HG02588 (cell line): Measurements from ENCODE around the gene SLC43A2.

ENCODE experiments used
- ATAC-seq: cut with Tn5 transposase; IDR thresholded peaks from one replicate; pipeline ENCODE4 v1.9.1; 2021; ENCODE audit warnings: mild to moderate bottlenecking, moderate library complexity; ENCODE audit not compliant: unreplicated experiment

The SLC43A2 gene

GRCh38 chr17:1644493-1645206 lies 16.0 kb upstream of the SLC43A2 start:
- ATAC-seq, result no peak

GRCh38 chr17:1643999-1644492 lies 15.4 kb upstream of the SLC43A2 start:
- no peak for ATAC-seq

GRCh38 chr17:1643293-1643998 lies 14.8 kb upstream of the SLC43A2 start:
- ATAC-seq, result no peak

DNA sequence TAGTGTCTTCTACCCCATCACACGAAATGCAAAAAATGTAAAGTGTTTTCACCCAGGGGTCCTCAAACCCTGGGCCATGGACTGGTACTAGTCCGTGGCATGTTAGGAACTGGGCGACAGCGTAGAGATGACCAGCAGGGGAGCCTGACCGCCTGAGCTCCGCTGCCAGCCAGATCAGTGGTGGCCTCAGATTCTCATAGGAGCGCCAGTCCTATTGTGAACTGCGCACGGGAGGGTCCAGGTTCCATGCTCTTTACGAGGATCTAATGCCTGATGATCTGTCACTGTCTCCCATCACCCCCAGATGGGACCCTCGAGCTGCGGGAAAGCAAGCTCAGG lies 12.4 kb upstream of the SLC43A2 start:
- ATAC-seq, result no peak

DNA sequence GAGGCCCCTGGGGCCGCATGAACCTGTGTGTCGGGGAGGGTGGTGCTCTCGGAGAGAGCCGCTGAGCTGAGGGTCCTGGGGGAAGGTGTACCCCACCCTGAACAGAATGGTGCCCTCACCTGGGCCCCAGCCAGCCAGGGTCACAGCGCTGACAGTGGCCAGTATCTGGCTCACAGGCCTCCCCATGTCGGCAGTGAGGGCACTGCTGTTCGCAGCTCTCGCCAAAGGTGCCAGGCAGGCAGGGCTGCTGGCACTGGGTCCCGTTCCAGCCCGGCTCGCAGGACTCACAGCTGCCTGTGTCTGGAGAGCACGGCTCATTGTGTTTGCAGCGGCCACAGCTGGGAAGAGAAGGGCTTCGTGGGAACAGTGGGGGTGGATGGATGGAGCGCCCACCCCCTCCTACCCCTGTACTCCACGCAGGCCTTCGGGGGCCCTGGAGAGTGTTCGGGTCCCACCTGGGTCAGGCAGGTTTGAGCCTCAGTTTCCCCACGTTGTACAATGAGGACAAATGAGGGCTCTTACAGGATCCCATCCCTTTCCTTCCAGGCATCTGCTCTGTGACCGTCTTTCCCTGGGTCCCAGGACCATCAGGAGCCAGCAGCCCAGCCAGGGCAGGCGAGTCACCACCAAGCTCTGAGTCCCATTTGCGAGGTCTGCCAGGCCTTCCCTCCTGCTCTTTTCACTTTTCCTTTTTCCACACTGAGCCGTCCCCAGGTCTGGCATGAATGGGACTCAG lies 11.9 kb upstream of the SLC43A2 start:
- no peak for ATAC-seq

- ATAC-seq, result no peak
Observed at GRCh38 chr17:1639549-1640180, 11.0 kb upstream of the SLC43A2 start.

- no peak for ATAC-seq
Observed at GRCh38 chr17:1638624-1639300, 10.1 kb upstream of the SLC43A2 start.

DNA sequence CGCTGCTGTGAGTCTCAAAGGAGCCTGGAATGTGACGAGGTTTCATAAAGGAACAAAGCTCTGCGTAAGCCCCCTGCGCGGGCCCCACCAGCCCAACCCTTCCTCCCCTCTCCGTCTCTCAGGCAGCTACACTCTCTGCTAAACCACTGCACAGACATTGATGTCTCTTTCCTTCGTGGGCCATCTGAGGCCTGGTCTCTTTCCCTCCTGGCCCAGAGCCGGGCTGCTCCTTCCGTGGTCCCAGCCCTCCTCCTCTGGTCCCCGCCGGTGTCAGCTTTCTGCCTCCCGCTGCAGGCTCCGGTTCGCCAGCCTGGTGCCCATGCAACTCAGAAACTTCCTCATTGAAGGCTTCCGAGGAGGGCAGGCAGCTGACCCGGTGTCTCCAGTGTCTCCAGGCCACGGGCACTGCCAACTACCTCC lies 9.5 kb upstream of the SLC43A2 start:
- ATAC-seq, result no peak

- ATAC-seq, result no peak
Observed at GRCh38 chr17:1636732-1637285, 8.2 kb upstream of the SLC43A2 start.

GRCh38 chr17:1635675-1636465 lies 7.2 kb upstream of the SLC43A2 start:
- ATAC-seq, result no peak

DNA sequence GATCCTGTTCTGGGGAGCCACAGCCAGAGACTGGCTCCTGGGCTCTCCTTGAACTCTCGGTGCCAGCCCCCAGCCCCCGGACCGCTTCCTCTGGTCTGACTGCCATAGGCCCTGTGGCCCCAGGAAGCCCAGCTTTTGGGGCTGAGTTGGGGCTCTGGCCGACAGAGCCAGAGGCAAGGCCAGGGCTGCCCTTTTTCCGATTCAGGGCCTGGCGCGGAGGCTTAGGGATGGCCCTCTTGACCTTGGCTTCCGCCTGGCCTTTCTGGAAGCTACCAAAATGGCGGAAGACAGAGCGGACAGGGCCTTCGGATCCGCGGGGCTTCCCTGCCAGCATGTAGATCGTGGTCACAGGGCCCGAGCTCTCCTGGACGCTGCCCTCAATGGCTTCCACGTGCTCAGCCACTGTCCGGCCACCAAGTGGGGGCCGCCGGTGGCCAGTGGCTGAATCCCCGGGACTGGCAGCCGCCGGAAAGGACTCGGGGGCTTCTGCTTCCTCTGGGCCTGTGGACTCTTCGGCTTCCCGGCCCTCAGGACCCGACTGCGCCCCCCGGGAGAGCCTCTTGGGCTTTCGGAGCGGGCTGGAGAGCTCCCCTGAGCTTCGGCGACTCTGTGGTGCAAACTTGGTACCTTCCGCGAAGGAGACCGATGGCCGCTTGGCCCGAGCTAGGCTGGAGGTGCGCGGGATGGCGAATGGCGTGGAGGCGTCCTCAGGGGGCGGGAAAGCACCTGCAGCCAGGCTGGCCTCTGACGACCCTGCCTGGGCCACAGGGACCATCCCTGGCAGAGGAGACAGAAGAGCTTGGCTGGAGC lies 6.4 kb upstream of the SLC43A2 start:
- no peak for ATAC-seq

DNA sequence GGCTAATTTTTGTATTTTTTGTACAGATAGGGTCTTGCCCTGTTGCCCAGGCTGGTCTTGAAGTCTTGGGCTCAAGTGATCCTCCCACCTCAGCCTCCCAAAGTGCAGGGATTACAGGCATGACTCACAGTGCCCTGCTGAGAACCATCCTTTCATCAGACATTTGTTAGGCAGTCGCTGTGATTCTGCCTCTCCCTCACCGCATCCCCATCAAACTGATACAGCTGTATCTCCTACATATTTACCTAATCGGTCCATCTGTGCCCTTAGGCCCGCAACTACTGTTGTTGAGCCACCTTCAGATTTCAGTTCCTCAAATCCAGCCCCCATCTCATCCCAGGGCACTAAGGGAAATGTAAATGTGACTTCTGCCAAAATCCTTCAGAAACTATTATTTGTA lies 2.0 kb upstream of the SLC43A2 start:
- no peak for ATAC-seq

GRCh38 chr17:1629504-1630310 lies 1.1 kb upstream of the SLC43A2 start:
- ATAC-seq, result no peak

DNA sequence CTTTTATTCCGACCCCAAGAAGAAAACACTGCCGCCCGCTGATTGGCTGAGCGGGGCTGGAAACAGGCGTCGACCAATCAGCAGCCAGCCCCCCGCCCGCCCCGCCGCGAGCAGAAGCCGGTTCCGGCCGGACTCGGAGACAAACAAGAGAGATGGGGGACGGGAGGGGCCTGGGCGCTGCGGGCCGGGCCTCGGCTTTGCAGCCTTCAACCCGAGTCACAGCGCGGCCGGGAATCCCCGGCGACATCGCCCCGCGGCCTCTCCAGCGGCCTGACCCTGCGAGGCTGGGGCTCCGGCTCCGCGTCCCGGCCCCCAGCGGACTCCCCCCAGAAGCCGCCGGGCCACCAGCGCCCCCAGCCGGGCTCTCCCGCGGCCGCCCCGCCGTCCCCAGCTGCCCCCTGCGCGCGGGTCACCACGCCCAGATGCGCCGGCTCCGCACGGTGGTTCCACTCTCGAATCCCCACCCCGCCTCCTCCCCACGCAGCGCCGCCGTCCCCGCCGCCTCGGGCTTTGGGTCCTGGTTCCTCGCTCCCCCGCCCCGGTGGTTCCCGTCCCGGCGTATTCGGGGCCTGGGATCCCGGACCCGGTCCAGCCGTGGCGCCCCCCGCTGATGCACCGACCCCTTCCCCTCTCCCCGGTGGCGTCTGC lies 346 bp upstream of the SLC43A2 start:
- peak; percentile 47 for ATAC-seq

GRCh38 chr17:1627182-1627981 lies 1.3 kb downstream of the SLC43A2 start:
- ATAC-seq, result no peak

DNA sequence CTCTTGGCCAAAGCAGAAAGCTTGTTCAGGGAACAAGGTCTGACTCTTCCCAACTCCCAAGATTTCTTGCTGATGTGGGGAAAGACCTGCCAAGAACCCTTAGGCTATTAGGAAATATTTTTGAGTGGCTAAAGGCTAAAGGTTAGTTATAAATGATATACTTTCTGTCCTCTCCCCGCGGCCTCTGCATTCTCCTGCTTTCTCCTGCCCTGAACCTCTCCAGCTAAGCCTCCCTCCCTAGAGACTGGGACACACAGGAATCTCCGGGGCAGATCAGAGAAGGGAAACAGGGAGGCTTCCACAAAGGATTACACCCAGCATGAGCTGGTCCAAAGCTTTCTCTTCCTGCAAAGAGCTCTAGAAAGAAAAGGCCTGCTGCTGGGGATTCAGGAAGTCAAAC lies 2.3 kb downstream of the SLC43A2 start:
- ATAC-seq, result no peak

GRCh38 chr17:1625581-1625980 lies 3.1 kb downstream of the SLC43A2 start:
- no peak for ATAC-seq
